GM21423 (cell line): ENCODE results near the gene SIGMAR1.

Source experiments
- ATAC-seq: cut with Tn5 transposase; IDR thresholded peaks from one replicate; pipeline ENCODE4 v1.9.1; 2021; ENCODE audit warnings: mild to moderate bottlenecking, moderate library complexity; ENCODE audit not compliant: unreplicated experiment

The SIGMAR1 gene

DNA sequence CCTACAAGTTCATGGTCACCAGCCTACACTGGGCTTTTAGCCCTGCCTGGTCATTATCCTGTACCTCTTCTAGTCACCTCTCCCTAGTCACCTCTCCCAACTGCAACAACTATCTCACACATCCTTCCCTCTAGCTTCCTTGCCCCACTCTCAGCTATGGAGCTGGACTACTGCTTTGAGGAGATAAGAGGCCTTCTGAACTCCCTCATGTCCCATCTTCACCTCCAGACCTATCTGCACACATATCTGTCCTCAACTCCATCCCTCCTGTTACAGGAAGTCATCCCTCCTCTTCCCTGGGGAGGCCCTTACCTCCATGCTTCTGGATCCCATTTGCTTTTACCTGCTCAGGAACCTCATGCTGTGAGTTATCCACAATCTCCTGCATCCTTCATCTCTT, 31.4 kb downstream of the SIGMAR1 start:
- ATAC-seq, result no peak

- peak; percentile 75 for ATAC-seq
Observed at GRCh38 chr9:34603610-34604231, 33.9 kb downstream of the SIGMAR1 start.

DNA sequence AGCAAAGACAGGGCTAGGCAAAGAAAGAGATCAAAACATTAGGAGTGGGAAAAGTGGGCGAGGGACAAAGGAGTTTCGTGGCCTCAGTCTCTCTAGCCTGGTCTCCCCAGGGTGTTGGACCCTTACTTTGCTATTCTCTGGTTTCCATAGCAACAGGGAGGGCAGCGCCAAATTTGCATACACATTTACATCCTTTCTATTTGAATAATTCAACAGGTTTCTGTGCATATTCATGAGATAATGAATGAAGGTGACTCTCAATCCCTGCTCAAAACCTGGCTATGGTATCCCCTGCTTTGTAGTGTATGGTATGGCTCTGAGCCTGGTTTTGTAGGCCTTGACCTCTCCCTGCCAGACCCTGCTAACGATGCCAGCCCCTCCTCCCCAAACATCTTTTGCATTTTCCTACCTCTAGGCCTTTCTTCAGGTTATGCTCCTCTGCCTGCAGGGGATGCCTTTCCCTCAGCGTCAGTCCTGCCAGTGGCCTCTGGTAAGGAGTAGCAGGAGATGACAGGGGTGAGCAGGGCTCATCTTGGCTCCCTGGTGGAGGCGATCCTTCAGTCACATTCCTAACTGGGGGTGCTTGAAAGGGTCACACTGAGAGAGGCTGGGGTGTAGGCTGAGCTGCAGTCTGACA, 35.5 kb downstream of the SIGMAR1 start:
- no peak for ATAC-seq

DNA sequence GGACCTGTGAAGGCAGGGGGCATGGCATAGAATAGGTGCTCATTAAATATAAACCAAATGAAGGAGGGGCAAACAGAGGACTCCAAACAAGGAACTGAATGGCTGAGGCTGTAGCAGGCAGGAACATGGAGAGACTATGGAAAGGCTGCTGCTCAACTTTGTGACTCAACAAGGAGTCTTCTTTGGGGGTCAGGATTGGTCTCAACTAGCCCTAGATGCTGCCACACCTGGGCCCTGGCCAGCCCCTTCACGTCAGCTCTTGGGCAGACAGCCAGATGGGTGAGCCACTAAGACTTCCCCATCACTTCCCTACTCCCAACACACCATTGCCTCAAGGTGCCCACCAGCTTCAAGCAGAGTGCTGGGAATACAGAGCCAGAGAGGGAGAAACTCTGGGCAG, 36.7 kb downstream of the SIGMAR1 start:
- ATAC-seq, result no peak

DNA sequence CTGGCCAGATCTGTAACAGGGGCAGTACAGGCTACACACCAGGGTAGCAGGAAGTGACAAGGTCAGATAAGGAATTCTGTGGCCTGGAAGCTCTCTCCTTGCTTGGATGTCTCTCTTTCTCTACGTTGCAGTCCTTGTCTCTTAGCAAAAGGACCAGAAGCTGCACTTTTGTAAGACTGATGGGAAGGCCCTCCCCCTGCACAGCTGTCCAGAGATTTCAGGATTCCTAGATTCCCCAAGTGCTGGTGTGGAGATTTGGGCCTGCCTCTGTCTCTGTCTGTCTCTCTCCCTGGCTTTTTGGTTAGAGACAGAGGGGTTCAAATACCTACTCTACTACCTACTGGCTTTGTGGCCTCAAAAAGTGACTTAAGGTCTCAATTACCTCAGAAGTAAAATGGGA, 38.0 kb downstream of the SIGMAR1 start:
- no peak for ATAC-seq

- no peak for ATAC-seq
Observed at GRCh38 chr9:34594177-34594576, 43.4 kb downstream of the SIGMAR1 start.

DNA sequence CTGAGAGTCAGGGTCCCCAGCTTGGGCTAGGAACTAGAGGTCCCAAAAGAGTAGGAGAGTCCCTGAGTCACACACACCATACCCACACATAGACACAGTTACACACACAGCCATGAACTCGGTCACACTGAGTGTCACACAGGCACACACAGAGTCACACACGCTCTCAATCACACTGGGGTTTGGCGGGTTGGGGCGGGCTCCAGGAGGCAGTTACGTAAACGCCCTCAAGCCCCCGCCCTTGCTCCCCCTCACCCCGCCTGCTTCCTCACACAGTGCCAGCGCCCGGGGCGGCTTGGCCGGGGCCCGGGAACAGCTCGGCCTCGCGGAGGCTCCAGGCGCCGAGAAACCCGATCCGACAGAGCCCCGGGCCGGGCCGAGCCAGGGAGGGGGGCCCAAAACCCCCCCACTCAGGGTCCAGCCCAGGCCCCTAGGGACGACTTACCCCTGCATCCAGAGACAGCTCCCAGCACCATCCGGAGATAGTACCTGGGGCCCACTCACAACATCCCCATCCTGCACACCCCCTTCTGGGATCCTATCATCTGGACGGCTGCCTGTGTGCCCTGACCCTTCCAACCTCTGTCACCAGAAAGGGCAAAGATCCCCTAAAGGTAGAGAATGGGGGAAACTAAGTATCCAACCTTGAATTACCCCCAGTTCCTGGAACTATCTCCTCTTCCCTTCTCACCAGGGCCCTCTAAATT, 44.5 kb downstream of the SIGMAR1 start:
- ATAC-seq, result no peak

GRCh38 chr9:34591917-34592866, 45.4 kb downstream of the SIGMAR1 start:
- ATAC-seq, result no peak

DNA sequence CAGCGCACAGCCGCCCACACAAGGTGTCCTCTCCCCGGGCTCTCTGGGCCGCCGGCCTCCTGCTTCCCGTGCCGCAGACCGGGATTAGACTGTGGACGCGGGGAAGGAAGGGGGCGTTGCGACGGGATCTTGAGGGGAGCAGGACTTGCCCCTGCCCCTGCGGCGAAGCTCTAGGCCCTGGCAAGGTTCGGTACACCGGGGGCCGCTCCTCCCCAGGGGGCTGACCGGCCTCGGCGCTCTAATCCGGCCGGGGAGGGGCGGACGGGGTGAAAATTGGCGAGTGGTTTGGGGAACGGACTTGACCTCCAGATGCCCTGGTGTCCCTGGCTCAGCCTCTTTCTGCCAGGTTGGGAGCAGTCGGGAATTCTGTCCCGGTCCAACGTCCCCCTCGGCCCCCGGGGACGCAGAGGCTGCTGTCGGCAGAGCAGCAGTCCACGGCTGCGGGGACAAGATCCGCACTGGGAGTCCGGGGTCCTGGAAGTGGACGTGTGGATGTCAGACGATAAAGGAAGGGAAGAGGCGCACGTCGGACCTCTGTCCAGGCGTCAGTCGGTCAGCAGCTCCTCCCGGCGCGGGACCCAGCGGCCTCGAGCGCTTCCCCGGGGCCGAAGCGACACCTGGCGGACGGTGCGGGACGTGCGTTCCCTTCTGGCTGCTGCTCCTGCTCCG, 46.2 kb downstream of the SIGMAR1 start:
- ATAC-seq, result no peak

GRCh38 chr9:34590381-34591247, 47.0 kb downstream of the SIGMAR1 start:
- no peak for ATAC-seq

DNA sequence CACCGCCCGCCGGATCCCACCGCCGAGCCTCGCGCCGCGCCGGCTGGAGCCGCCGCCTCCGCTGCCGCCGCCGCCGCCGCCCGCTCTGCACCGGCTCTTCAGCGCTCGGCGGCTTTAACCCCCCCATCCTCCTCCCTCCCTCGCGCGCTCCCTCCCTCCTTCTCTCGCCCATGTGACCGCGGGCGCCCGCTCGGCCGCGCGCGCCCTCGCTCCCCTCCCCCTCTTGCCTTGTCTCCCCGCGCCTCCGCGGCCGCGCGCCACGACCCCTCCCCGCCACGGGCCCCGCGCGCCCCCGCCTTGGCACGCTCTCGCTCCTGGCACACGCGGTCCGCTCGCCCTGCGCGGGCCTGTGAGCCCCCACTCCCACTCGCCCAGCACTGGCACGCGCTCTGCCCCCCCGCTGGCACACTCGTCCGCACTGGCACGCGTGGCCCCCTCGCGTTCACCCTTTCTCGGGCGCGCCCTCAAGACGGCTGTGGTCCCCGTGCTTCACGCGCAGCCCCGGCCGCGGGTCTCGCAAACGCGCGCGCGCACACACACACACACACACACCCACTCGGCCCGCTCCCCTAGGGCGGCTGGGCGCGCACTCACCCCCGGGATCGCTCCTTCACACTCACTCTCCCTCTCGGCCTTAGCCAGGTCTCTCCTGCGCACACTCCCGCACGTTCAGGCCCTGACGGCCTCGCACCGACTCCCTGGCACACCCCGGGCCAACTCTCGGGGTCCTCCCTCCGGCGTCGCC, 47.8 kb downstream of the SIGMAR1 start, which contains the start of gene CNTFR:
TSS of gene CNTFR (minus strand) at position 89 of the 745 bp plus-strand sequence. CDS start 20,743 bp downstream, outside the sequence.
- ATAC-seq, result no peak

GRCh38 chr9:34588671-34589635, 48.6 kb downstream of the SIGMAR1 start:
- no peak for ATAC-seq

GRCh38 chr9:34587271-34587670, 50.3 kb downstream of the SIGMAR1 start:
- ATAC-seq, result no peak

DNA sequence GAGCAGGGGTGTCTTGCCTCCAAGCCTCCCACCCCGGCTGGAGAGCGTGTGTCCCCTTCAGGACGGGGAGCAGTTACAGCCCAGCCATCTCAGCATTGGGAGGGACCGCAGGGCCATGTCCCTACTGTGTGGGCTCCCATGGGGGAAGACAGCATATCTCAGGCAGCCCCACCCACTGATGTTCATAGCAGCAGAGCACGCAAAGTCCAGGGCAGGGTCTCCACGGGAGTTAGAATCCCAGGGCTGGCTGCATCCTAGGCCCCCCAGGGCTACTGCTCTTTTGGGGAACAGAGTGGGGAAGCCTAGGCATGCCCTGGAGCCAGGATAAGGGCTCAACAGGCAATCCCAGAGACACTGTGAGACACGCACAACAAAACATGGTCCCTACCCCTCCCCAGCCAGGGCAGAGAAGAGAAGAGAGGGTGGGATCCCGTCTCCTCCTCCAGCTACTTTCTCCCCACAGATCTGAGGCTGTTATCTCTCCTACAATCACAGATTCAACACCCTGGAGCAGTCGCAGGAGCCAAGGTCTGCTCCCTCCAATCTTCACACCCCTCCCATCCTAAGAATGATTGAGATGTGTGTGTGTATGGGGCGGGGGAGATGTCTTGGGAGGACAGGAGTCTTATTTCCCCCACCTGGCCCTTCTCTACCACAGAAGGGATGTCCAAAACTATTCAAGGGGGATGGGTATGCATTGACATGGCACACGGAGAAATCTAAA, 51.5 kb downstream of the SIGMAR1 start:
- no peak for ATAC-seq

DNA sequence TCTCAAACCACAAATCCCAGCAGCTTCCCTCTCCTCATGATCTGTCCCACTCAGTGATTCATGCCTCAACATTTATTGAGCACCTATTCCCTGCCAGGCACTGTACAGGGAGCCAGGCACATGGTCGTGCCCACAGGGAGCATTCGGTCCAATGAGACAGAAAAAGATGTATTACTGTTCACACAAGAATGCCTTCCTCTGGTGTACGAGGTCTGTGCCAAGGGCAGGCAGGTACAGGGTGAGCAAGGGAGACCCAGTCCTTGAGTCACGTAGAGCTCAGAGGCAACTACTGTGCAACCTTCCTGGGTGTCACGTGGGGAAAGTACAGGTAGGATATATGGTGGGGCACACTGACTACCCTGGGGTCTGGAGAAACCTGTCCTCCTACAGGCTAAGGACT, 52.6 kb downstream of the SIGMAR1 start:
- ATAC-seq, result no peak
